Mesenchymal stem cell (in vitro differentiated cells and primary cell): ENCODE measurements around the gene NEK1.
A peak's percentile ranks its signal among the peaks of the same experiment; 100 is the strongest.

Experiments used
- DNase-seq: peaks from one replicate; pipeline ENCODE4 v3.0.0-alpha.2; 2013
- H2AFZ ChIP-seq: one replicate; pipeline ENCODE4 v1.6.1; 2013; ENCODE audit warnings: low read depth, mild to moderate bottlenecking, control low read depth, inconsistent platforms, low read length, moderate library complexity
- H2AK5ac ChIP-seq: 2 replicates; pipeline ENCODE4 v1.6.1; 2013; ENCODE audit warnings: low read length, moderate library complexity, mild to moderate bottlenecking, inconsistent platforms; ENCODE audit not compliant: severe bottlenecking
- H2BK120ac ChIP-seq: one replicate; pipeline ENCODE4 v1.6.1; 2013; ENCODE audit warnings: low read depth, mild to moderate bottlenecking, inconsistent platforms, low read length, moderate library complexity
- H2BK12ac ChIP-seq, 2 experiments: one replicate each; pipeline ENCODE4 v1.6.1; 2013; ENCODE audit warnings: inconsistent platforms in 2 of 2, low read length in 2 of 2, mild to moderate bottlenecking in 2 of 2, moderate library complexity in 2 of 2, control low read depth in 1 of 2
- H2BK15ac ChIP-seq: one replicate; pipeline ENCODE4 v1.6.1; 2013; ENCODE audit warnings: mild to moderate bottlenecking, low read depth, inconsistent platforms; ENCODE audit not compliant: poor library complexity, severe bottlenecking
- H2BK5ac ChIP-seq: 2 replicates; pipeline ENCODE4 v1.6.1; 2013; ENCODE audit warnings: low read depth, mild to moderate bottlenecking, low read length, control low read depth, inconsistent platforms; ENCODE audit not compliant: poor library complexity, severe bottlenecking
- H3K14ac ChIP-seq, 2 experiments: one replicate each; pipeline ENCODE4 v1.6.1; 2013; ENCODE audit warnings: inconsistent platforms in 2 of 2, low read length in 2 of 2, control low read depth in 1 of 2, mild to moderate bottlenecking in 1 of 2, moderate library complexity in 1 of 2
- H3K18ac ChIP-seq, 2 experiments: one replicate each; pipeline ENCODE4 v1.6.1; 2013; ENCODE audit warnings: inconsistent platforms in 2 of 2, low read length in 2 of 2, control low read depth in 1 of 2, low read depth in 1 of 2, mild to moderate bottlenecking in 1 of 2
- H3K23ac ChIP-seq, 2 experiments: one replicate each; pipeline ENCODE4 v1.6.1; 2013; ENCODE audit warnings: inconsistent platforms in 2 of 2, low read length in 2 of 2, mild to moderate bottlenecking in 2 of 2, moderate library complexity in 2 of 2, control low read depth in 1 of 2
- H3K27ac ChIP-seq: 2 replicates; pipeline ENCODE4 v1.5.1; 2013; ENCODE audit warnings: mild to moderate bottlenecking, moderate library complexity, low read length, control low read depth, inconsistent platforms; ENCODE audit not compliant: poor library complexity, severe bottlenecking
- H3K27me3 ChIP-seq, 2 experiments: 2 replicates each; pipeline versions ENCODE4 v1.6.1 to v1.7.0; 2013; ENCODE audit warnings: low read length in 2 of 2, mild to moderate bottlenecking in 2 of 2, moderate library complexity in 2 of 2, control low read depth in 1 of 2, inconsistent platforms in 1 of 2; ENCODE audit not compliant: control insufficient read depth in 1 of 2, insufficient read depth in 1 of 2
- H3K36me3 ChIP-seq, 2 experiments: 2 replicates each; pipeline versions ENCODE4 v1.6.1 to v1.7.0; 2013; ENCODE audit warnings: low read length in 2 of 2, control low read depth in 1 of 2, inconsistent platforms in 1 of 2, low read depth in 1 of 2, mild to moderate bottlenecking in 1 of 2; ENCODE audit not compliant: insufficient read depth in 2 of 2, control insufficient read depth in 1 of 2
- H3K4ac ChIP-seq, 2 experiments: one replicate each; pipeline ENCODE4 v1.6.1; 2013; ENCODE audit warnings: inconsistent platforms in 2 of 2, low read length in 2 of 2, mild to moderate bottlenecking in 2 of 2, moderate library complexity in 2 of 2, control low read depth in 1 of 2, low read depth in 1 of 2
- H3K4me1 ChIP-seq: 2 replicates; pipeline ENCODE4 v1.6.1; 2013; ENCODE audit warnings: low read depth, low read length, control low read depth; ENCODE audit not compliant: control insufficient read depth, insufficient read depth
- H3K4me2 ChIP-seq: 2 replicates; pipeline ENCODE4 v1.6.1; 2013; ENCODE audit warnings: low read length, mild to moderate bottlenecking, inconsistent platforms; ENCODE audit not compliant: poor library complexity, severe bottlenecking
- H3K4me3 ChIP-seq, 2 experiments: 2 replicates each; pipeline versions ENCODE4 v1.5.1 to v1.7.0; 2013; ENCODE audit warnings: low read length in 2 of 2, mild to moderate bottlenecking in 2 of 2, control low read depth in 1 of 2, low read depth in 1 of 2; ENCODE audit not compliant: insufficient read depth in 1 of 2
- H3K79me1 ChIP-seq: replicated peaks from 2 replicates; pipeline ENCODE4 v1.6.1; 2013; ENCODE audit warnings: mild to moderate bottlenecking, control low read depth, low read length, inconsistent platforms; ENCODE audit not compliant: poor library complexity, severe bottlenecking
- H3K9ac ChIP-seq: 2 replicates; pipeline ENCODE4 v1.7.0; 2013; ENCODE audit warnings: mild to moderate bottlenecking, low read length, moderate library complexity
- H3K9me3 ChIP-seq: 2 replicates; pipeline ENCODE4 v1.7.0; 2013; ENCODE audit warnings: mild to moderate bottlenecking, low read length; ENCODE audit not compliant: control insufficient read depth
- H4K8ac ChIP-seq: one replicate; pipeline ENCODE4 v1.6.1; 2013; ENCODE audit warnings: inconsistent platforms, mild to moderate bottlenecking, low read length, moderate library complexity
- H4K91ac ChIP-seq: one replicate; pipeline ENCODE4 v1.6.1; 2013; ENCODE audit warnings: mild to moderate bottlenecking, low read length, inconsistent platforms
- WGBS: methylation state at CpG from one replicate; pipeline ENCODE4 v1.1.7; 2013; ENCODE audit warnings: mixed read lengths; 5-methylcytosine and 5-hydroxymethylcytosine counted together

NEK1 gene

DNA sequence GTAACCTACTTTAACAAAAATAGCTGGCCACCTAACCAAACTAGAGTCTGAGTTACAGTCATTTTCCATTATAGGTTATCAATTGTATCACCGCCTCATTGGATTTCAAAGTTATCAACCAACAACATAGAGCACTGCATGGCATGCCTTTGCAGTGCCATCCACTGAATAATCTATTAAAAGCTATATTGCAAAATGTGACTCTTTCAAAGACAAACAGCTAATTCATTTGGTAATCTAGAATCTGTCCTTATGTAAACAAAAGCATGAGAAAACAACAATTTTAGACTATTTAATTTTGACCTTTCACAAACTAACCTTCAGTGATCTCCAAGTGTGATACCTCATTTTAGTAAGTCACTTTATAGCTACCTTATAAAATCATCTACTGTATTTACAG is 197.5 kb downstream of the NEK1 start:
- WGBS, result 100% methylated on average over 1 of the region's 1 CpG
- H3K27me3 ChIP-seq, result no peaks in the 10 kb centered on the region
- no peak overlapping the region for H3K27ac ChIP-seq

DNA sequence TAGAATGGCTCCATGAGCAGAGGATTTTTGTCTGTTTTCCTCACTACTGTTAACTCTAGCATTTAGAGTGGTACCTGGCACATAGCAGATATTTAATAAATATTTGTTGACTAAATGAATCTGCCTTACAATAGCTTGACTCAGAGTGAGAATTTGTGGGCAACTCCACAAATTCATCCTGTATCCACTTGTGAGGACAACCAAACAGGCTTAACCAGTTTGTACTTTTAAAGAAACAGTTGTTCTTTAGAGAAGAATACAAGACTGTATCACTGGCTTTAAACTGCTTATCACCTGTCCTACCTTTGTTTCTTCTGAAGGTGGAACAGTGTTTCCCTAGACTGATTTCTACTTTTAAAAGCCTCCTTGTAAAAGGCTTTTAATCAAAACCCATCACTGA is 200.3 kb downstream of the NEK1 start:
- Histone ChIP-seq H3K4me3 (no peak overlapping the region), H3K27me3 (no peaks in the 10 kb centered on the region), H3K36me3 (peaks cover 0 to 3% of the 10 kb centered on the region in 2 experiments), H2BK5ac (no peak overlapping the region), H3K79me1 (no peaks in the 10 kb centered on the region), H4K91ac (no peak overlapping the region), H3K9ac (no peak overlapping the region), H2BK120ac (no peak overlapping the region), H3K18ac (no peak overlapping the region), H2BK15ac (no peak overlapping the region), H3K4ac (no peak overlapping the region), H3K4me1 (no peaks in the 10 kb centered on the region), H3K14ac (no peak overlapping the region), H2AFZ (no peak overlapping the region), H4K8ac (no peak overlapping the region), H3K23ac (no peak overlapping the region), H3K4me2 (no peak overlapping the region), H2BK12ac (no peak overlapping the region), H3K9me3 (no peaks in the 10 kb centered on the region), H2AK5ac (no peak overlapping the region), H3K27ac (no peak overlapping the region)
- DNase-seq, result no peak

More for the DNA sequence above, 197.5 kb downstream of the NEK1 start:
- Histone ChIP-seq H3K18ac (no peak overlapping the region), H3K4ac (no peak overlapping the region), H2BK15ac (no peak overlapping the region), H2AK5ac (no peak overlapping the region), H3K4me3 (no peak overlapping the region), H3K23ac (no peak overlapping the region), H3K36me3 (peaks cover 0 to 5% of the 10 kb centered on the region in 2 experiments), H3K79me1 (no peaks in the 10 kb centered on the region), H3K9me3 (no peaks in the 10 kb centered on the region), H3K9ac (no peak overlapping the region), H4K91ac (no peak overlapping the region), H2BK120ac (no peak overlapping the region), H3K4me1 (no peaks in the 10 kb centered on the region), H2BK12ac (no peak overlapping the region), H3K4me2 (no peak overlapping the region), H3K14ac (no peak overlapping the region), H2BK5ac (no peak overlapping the region), H2AFZ (no peak overlapping the region), H4K8ac (no peak overlapping the region)
- no peak for DNase-seq

DNA sequence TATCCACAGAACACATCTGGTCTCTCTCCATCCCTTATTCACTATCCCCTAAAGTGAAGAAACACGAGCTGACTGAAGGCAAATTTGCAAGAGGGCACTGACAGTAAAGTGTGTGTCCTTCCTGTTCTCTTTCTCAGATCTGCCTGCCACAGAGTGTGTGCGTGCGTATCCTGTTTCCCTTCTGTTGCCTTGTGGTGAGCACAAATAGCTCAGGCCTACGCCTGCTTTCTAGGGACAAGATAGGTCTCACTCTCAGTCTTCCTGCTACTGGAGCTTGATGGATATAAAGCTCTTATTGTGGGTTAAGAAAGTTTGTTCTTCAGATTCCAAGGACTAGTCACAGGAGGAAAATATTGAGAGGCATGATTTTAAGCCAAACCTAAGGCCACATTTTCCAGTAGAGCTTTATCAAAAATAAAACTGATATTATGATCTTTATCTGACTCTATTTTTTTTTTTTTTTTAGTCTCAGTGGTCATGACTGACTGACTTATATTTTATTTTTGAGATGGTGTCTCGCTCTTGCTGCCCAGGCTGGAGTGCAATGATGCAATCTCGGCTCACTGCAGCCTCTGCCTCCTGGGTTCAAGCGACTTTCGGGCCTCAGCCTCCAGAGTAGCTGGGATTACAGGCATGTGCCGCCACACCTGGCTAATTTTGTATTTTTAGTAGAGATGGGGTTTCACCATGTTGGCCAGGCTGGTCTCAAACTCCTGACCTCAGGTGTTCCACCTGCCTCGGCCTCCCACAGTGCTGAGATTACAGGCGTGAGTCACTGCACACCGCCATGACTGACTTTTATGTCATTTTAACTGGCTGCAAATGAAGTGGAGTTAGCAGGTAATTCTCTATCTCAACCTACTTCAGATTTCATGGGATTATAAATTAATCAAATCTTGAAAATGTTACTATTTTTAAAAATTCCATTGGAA is 201.3 kb downstream of the NEK1 start:
- no peak overlapping the region for H2AK5ac ChIP-seq
- no peaks in the 10 kb centered on the region for H3K9me3 ChIP-seq
- H4K8ac ChIP-seq, result no peak overlapping the region
- H3K27ac ChIP-seq, result no peak overlapping the region
- H3K4me1 ChIP-seq, result no peaks in the 10 kb centered on the region
- H3K4me3 ChIP-seq, result no peak overlapping the region
- H2BK12ac ChIP-seq, result no peak overlapping the region
- no peak overlapping the region for H4K91ac ChIP-seq
- no peak overlapping the region for H3K14ac ChIP-seq
- no peaks in the 10 kb centered on the region for H3K79me1 ChIP-seq
- H3K23ac ChIP-seq, result no peak overlapping the region
- H3K9ac ChIP-seq, result no peak overlapping the region
- no peak overlapping the region for H2BK15ac ChIP-seq
- H2BK5ac ChIP-seq, result no peak overlapping the region
- H3K4me2 ChIP-seq, result no peak overlapping the region
- H2AFZ ChIP-seq, result no peak overlapping the region
- no peaks in the 10 kb centered on the region for H3K27me3 ChIP-seq
- peak overlapping the region in 1 of 2 experiments; percentile 38 for H3K18ac ChIP-seq
- peak; percentile 97 for DNase-seq
- H2BK120ac ChIP-seq, result no peak overlapping the region
- H3K4ac ChIP-seq, result no peak overlapping the region
- 54% methylated on average over 12 of the region's 12 CpGs for WGBS
- H3K36me3 ChIP-seq, result peaks cover 0 to 3% of the 10 kb centered on the region in 2 experiments

DNA sequence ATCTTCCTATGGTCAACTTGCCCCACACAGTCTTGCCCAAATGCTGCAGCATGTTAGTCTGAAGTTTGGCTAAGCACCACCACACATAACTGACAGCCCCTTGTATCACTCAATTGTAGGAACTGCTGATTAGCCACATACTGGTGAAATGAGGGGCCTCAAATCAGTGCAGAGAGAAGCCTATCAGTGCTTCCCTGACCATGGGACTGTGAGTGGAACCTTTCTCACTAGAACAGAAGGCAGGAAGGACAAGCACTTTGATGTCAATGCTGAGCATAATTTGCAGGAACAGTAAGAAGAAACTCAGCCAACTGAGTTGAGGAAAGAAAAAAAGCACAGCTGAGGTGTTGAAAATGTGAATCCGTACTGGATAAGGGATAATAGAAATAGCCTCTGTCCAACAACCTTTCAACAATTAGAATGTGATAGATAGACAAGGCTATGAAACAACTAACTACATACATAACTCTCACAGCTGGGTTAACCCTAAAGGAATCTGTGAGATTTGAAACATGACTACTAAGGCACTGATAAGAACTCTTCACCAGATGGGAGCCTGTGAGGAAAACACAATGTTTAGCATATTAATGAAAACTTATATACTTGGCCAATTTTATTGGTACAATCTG is 205.1 kb downstream of the NEK1 start:
- Histone ChIP-seq H3K4me2 (no peak overlapping the region), H3K4me3 (no peak overlapping the region), H3K9ac (no peak overlapping the region), H3K27ac (no peak overlapping the region), H3K4ac (peak overlapping the region in 1 of 2 experiments; percentile 73), H2BK15ac (no peak overlapping the region), H2AK5ac (no peak overlapping the region), H2BK12ac (peak overlapping the region; percentile 4 to 83), H3K79me1 (no peaks in the 10 kb centered on the region), H3K23ac (peak overlapping the region in 1 of 2 experiments; percentile 73), H2BK5ac (no peak overlapping the region), H3K9me3 (no peaks in the 10 kb centered on the region), H3K27me3 (no peaks in the 10 kb centered on the region), H4K91ac (no peak overlapping the region), H2AFZ (no peak overlapping the region), H3K18ac (no peak overlapping the region), H4K8ac (no peak overlapping the region), H2BK120ac (no peak overlapping the region), H3K14ac (peak overlapping the region in 1 of 2 experiments; percentile 48), H3K4me1 (no peaks in the 10 kb centered on the region), H3K36me3 (peaks cover 0 to 3% of the 10 kb centered on the region in 2 experiments)
- peak; percentile 28 for DNase-seq
- no CpG with 5 or more reads among the region's 1 CpG for WGBS
